Measurements from ENCODE around the gene GP2.
"Not testable (repeated sequence)": the region's sequence is repeated elsewhere in the genome, so short reads cannot be mapped to it uniquely, and the experiment has no call there.

The GP2 gene

GRCh38 chr16:20323591-20324117, 3.7 kb downstream of the GP2 start:
- no peak for DNase-seq

- no peak for DNase-seq
These were observed 4.6 kb downstream of the GP2 start for GRCh38 chr16:20322696-20323095.

- no peak for DNase-seq
These were observed 5.6 kb downstream of the GP2 start for GRCh38 chr16:20321671-20322070.

- not testable (repeated sequence) for DNase-seq
These were observed 6.3 kb downstream of the GP2 start for GRCh38 chr16:20321051-20321450.

- DNase-seq: no peak
These were observed 6.7 kb downstream of the GP2 start for GRCh38 chr16:20320592-20320991.

- DNase-seq: no peak
These were observed 7.1 kb downstream of the GP2 start for GRCh38 chr16:20320178-20320577.

- no peak for DNase-seq
These were observed 7.9 kb downstream of the GP2 start for GRCh38 chr16:20319406-20319805.

GRCh38 chr16:20318437-20318836, 8.9 kb downstream of the GP2 start:
- no peak for DNase-seq

- DNase-seq: no peak
These were observed 9.3 kb downstream of the GP2 start for GRCh38 chr16:20318006-20318405.

- DNase-seq: no peak
These were observed 10.2 kb downstream of the GP2 start for GRCh38 chr16:20317117-20317516.

- no peak for DNase-seq
These were observed 10.6 kb downstream of the GP2 start for GRCh38 chr16:20316715-20317114.

- DNase-seq: no peak
These were observed 11.5 kb downstream of the GP2 start for GRCh38 chr16:20315764-20316163.

- no peak for DNase-seq
These were observed 12.7 kb downstream of the GP2 start for GRCh38 chr16:20314575-20314974.

- DNase-seq: no peak
These were observed 13.6 kb downstream of the GP2 start for GRCh38 chr16:20313741-20314140.

- DNase-seq: not testable (repeated sequence)
These were observed 14.7 kb downstream of the GP2 start for GRCh38 chr16:20312536-20313095.

GRCh38 chr16:20311548-20311947, 15.8 kb downstream of the GP2 start:
- no peak for DNase-seq

GRCh38 chr16:20310421-20311395, 16.6 kb downstream of the GP2 start:
- no peak for DNase-seq

- no peak for DNase-seq
These were observed 17.5 kb downstream of the GP2 start for GRCh38 chr16:20309786-20310185.

- DNase-seq: no peak
These were observed 18.3 kb downstream of the GP2 start for GRCh38 chr16:20308801-20309590.

GRCh38 chr16:20308266-20308665, 19.0 kb downstream of the GP2 start:
- no peak for DNase-seq

- DNase-seq: no peak
These were observed 19.5 kb downstream of the GP2 start for GRCh38 chr16:20307791-20308190.

- DNase-seq: no peak
These were observed 20.1 kb downstream of the GP2 start for GRCh38 chr16:20307240-20307671.

- no peak for DNase-seq
These were observed 20.9 kb downstream of the GP2 start for GRCh38 chr16:20306401-20306800.

Measured in SHP77 (cell line).